Stimulated activated CD8-positive, alpha-beta memory T cell treated with anti-CD3 and anti-CD28 coated beads, Interleukin-7, amount 100 ng/mL, for 4 hours (primary cell): ENCODE measurements around the gene GFRA3.
"Not testable (repeated sequence)": the region's sequence is repeated elsewhere in the genome, so short reads cannot be mapped to it uniquely, and the experiment has no call there.

Source experiments
- DNase-seq, 2 donors: peaks; one replicate each; pipeline ENCODE4 v3.0.0-alpha.2; 2020; ENCODE audit warnings: low read depth in 2 of 2

Gene GFRA3, protein sequence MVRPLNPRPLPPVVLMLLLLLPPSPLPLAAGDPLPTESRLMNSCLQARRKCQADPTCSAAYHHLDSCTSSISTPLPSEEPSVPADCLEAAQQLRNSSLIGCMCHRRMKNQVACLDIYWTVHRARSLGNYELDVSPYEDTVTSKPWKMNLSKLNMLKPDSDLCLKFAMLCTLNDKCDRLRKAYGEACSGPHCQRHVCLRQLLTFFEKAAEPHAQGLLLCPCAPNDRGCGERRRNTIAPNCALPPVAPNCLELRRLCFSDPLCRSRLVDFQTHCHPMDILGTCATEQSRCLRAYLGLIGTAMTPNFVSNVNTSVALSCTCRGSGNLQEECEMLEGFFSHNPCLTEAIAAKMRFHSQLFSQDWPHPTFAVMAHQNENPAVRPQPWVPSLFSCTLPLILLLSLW

DNA sequence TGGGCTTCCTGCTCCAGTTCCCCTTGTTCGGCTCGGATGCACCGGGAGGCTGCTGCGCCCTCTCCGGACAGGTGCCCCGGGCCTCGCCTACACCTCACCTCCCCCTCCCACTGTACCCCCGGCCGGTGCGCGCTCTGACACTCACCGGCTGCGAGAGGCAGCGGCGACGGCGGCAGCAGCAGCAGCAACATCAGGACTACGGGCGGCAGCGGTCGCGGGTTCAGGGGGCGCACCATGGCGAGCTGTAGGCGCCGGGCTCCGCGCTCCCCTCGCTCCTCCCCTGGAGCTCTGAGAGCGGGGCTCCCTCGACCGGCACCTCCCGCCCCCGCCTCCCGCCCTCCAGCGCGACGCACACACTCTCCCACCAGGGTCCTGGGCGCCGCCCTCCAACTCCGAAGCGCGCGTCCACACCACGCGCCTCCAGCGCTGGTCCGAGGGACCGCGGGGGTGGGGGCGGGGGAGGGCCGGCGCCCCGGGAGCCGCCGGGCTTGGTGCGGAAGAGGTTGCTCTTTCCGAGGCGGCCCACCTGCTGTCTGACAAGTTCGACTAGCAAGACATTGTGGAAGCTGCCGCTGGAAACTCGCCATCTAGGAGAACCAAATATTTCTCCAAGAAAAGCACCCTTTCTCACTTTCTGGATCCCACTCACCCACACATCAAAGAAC, at the start of gene GFRA3:
Gene GFRA3, minus strand, starts transcription at position 433 of the 665 bp plus-strand sequence. Its CDS starts 197 bp downstream, at position 236.
- DNase-seq = peak in 1 of 2 donors; percentile 8

DNA sequence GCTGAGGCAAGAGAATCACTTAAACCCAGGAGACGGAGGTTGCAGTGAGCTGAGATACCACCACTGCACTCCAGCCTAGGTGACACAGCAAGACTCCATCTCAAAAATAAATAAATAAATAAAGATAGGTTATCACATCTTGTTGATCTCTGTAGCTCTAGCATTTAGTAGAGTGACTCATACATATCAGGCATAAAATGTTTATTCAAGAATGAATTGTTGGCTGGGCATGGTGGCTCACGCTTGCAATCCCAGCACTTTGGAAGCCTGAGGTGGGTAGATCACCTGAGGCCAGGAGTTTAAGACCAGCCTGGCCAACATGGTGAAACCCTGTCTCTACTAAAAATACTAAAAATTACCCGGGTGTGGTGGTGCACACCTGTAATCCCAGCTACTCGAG, 43.8 kb upstream of the GFRA3 start:
- DNase-seq = not testable (repeated sequence)

DNA sequence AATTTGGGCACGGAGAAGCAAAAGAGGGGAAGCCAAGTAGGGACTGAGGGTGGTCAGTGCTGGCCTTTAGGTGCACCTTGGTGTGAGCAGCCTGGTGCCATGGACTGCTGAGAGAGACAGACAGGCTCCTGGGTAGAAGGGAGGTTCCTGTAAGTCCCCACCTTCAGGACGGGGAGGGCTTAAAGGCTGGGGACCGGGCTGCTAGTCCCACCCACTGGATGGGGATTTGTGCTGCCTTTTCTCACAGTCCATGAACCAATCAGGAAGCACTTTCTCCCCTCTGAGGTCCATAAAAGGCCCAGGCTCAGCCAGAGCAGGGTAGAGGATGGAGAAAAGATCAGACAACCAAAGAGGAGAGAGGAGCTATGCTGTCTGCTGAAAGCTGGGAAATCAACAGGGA, 41.9 kb upstream of the GFRA3 start:
- no peak for DNase-seq

DNA sequence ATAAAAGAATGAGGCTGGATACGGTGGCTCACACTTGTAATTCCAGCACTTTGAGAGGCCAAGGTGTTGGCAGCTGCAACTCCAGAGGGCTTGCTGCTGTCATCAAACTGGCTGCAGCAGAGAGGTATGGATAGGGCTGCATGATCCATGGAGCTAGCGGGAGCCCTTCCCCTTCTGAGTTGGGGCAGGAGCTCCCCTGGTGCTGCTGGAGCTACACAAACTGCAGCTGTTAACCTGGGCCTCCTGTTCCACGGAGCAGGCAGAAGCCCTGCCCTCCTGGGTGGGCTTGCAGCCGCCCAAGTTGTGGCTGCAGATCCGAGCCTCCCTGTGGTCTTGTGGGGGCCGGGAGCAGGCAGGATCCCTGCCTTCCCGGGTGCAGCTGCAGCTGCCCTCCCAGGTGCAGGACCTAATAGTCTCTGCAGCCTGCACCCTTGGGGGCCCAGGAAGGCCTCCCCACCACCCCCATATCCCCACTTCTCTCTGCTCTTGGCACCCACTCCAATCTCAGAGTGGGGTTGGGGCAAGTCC, 41.4 kb upstream of the GFRA3 start:
- DNase-seq = no peak

DNA sequence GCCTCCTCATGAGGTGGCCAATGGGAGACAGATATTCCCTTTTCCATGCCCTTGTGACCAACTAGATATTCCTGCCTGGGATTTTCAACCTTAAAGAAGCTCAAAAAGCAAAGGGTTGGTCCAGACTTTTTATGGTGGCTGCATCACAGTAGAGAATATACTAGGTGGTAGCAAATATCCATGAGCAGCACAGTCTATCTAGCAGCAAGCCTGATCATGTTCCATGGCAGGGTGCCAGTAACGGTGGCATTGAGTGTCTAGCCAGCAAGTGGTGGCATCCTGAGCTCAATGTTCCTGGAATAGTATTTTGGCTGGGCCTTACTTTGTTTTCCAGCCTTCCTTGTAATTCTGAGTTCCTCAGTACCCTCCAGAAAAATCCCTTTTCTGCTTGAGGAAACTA, 31.4 kb upstream of the GFRA3 start:
- no peak for DNase-seq

DNA sequence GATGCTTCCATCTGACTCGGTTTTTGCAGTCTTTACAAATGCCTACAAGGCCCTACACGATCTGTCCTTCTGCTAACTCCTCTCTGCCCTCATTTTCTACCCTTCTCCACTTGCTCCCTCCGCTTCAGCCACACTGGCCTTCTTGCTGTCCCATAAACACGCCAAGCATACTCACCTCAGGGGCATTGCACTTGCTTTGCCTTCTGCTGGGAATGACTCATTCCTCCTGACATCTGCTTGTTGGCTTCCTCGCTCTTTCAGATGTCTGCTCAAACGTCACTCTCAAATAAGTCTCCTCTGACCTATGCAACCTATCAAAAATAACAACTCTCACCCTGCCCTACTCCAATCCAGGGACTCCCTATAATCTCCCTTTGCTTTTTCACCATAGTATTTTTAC, 29.0 kb upstream of the GFRA3 start:
- no peak for DNase-seq

DNA sequence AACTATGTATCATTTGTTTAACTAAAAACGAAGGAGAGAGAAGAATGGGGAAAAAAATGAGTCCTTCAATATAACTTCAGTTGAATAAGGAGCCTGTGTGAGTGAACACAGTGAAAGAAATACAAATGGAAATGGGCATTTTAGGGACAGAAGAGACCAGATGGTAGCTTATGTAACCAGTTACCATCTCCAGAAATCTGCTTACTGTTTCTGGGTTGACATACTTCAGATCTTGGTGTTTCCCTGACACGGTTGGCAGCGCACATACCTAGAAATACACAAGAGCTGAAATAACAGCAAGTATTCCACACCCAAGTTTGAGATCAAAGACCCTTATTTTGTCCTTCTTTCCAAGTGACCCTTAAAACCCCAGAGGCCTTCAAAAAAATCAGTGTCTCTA, 14.9 kb upstream of the GFRA3 start:
- DNase-seq = no peak

DNA sequence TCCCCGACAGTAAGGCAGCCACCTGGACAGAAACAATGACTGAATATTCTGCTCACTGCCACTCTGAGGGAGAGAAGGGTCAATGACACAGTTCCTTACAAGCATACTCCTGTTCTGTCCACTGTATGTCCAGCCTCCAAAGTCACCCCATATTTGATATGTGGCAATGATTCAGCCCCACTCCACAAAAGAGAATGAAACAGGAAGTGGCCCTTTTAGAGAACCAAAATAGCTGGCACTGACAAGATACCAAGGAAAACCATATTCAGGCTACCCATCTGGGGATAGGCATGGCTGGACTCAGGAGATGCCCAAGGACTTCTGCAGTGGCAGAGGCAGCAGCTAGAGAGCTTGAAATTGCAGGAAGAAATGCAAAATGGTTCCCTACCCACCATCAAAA, 12.8 kb upstream of the GFRA3 start:
- no peak for DNase-seq

DNA sequence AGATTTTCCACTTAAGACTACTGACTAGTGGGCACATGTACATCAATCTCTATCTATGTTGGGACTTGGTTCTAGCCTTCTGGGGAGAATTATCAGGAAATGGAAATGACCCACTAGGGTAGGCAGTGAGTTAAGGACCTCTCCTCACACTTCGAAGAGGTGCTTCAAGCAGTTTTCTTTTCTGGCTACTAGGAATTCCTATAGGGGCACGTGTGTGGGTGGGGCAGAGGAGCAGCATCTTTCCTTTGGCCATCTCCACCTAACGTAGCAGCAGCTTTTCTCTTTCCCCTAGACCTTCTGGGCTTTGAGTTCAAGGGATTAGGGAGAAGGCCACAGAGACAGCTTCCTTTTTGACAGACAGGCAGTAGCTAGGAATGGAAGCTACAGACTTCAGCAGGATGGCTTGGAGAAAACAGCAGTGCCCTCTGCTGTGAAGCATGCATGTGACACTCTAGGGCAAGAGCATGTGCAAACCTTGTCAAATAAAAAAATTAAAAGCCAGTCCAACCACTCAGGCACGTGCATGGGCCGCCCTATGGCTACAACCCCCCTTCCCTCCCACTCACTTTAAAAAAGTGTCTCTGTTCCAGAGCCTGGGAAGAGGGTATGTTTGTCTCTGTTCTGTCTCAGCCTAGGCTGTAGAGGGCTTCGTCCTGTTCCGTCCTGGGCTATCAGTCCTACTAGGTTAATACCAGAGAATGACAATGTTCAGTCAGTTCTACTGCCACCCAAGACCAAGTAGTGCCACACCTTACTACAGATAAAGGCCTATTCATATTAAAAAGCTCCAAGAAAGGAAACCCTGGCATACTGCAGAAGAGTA, 8.7 kb upstream of the GFRA3 start:
- DNase-seq = no peak

DNA sequence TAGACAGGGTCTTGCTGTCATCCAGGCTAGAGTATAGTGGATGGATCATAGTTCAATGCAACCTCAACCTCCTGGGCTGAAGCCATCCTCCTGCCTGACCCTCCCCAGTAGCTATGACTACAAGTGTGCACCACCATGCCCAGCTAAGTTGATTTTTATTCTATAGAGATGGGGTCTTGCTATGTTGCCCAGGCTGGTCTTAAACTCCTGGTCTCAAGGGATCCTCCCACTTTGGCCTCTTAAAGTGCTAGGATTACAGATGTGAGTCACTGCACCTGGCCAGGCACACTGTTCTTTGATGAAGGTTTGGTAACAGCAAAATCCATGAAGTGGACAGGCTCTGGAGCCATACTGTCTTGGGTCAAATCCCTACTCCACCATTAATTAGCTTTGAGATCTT, 6.5 kb upstream of the GFRA3 start:
- DNase-seq = no peak

DNA sequence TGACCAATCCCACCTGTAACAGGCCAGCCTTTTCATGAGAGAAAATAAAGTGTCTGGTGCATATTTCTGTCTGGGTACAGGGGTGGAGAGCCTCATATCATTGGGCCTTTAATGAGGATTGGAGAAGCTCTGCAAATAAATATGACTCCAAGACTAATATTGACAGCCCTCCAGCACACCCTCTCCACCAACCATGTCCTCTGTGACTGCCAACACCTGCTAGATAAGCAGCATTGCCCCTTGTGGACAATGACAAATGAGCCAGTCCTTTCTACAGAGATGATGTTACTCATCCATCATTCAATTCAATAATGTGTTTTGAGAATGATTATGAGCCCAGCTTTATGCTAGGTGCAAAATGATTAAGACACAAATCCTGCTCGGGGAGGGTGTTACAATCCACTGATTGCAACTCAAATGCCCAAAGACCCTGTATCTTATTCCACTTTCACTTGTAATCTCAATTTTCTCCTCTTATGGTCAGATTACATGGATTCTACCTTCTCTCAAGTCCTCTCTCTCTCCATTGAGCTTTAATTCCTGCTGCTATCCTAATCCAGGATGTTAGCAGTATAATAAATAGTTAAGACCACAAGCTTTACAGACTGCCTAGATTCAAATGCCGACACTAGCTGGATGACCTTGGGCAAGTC, 2.1 kb upstream of the GFRA3 start:
- no peak for DNase-seq

DNA sequence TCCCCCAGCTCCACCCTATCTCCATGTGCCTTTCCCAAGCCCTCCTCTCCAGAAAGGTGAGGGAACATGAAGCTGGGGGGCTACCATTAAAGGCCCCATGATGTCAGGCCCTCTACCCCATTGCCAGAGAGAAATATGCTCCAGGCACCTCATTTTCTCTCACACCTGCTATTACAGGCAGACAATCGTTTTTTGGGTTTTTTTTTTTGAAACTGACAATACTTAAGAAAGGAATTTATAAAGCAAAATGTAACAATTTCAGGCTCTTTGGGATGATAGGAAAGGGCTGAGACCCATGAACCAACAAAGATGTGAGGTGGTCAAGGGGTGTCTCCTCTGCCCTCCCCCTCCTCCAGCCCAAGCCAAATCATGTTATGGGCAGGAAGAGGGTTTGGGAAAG, 1.5 kb upstream of the GFRA3 start:
- DNase-seq = no peak

DNA sequence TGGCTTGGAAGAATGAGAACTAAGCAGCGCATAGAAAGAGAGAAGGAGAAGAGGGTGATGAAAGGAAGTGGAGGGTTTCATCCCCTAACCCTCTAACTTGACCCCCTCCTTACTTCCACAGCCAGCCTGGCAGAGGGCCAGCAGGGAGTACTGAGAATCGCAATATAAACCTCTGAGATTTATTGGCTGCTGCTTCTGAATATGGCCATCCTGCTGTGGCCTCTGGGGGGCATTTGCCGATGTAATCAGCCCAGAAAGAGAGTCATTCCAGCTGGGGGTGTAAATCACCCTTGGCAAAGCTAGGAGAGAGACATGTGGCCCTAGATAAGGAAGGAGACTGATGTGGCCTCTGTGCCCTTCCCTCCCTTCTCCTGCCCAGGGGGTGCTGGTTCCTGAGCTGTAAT, 960 bp upstream of the GFRA3 start:
- no peak for DNase-seq

DNA sequence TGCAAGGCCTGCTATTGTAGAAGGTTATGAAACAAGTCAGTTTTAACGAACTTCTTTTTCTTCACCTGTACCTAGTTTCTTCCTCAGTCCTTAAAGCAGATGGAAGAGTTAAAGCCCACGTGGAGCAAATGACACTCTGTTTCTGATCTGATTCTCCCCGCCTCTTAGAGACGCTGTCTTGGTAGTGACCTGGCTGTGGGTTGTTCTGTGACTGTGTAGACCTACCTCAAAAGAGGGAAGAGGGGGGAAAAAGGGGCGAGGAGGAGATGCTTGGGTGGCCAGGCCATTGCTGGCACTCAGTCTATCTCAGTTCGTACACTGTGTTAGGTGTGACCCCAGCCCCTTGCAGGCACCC, 610 bp downstream of the GFRA3 start:
- DNase-seq = no peak

DNA sequence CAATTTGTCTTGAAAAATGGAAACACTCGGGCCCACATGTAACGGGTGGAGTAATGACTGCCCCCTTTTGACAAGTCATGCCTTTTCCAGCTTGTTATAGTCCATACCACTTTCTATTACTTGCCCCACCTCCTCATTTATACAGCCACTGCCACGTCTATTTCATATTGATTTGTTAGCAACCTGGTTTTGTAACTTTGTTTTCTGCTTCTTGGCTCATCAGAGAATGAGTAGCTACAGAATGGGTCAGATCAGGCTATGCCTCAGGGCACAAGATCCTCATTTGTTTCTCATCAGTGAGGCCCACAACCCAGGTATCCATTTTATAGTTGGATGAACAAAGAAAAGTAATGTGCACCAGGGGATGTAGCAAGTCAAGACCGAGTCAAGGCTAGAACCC, 1.7 kb downstream of the GFRA3 start:
- DNase-seq = no peak

DNA sequence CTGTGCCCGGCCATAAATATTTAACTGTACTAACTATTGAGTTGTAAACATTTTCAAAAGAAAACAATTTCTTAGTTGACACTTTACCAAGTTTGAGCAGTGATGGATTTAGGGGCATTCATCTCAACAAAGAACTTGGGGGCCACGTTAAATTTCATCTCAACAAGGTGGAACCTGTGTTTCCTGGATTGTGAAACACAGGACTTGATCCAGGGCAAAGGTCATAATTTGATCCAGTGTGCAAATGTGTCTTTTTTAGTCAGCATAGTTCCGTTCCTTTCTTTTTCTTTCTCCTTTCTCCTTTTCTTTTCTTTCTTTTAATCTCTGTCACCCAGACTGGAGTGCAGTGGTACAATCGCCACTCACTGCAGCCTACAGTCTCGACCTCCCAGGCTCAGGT, 3.1 kb downstream of the GFRA3 start:
- DNase-seq = no peak

DNA sequence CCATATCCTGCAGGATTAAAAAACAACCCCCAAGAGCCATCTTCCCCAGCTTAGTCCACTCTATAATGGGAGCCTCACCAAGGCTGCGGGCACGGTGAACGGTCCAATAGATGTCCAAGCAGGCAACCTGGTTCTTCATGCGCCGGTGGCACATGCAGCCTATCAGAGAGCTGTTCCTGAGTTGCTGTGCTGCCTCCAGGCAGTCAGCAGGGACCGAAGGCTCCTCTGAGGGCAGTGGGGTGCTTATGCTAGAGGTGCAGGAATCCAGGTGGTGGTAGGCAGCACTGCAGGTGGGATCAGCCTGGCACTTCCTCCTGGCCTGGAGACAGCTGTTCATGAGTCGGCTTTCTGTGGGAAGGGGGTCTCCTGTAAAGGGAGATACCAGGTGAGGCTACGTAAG, 10.2 kb downstream of the GFRA3 start:
- no peak for DNase-seq

DNA sequence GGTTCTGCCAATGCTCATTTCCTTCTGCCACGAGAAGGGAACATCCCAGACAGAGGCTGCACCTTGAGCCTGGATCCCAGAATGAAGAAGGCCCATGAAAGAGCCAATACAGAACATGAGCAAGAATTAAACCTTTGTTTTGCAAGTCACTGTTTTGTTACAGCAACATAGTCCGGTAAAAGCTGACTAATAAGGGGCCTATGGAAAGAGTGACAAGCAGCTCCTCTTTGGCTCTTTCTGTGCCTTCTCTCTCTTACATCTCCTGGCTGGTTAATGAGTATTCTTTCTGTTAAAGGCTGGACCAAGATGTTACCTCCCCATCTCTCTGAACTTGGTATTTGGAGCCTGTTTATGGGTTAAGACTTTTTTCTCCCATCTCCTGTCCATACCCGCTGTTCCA, 10.8 kb downstream of the GFRA3 start:
- no peak for DNase-seq

DNA sequence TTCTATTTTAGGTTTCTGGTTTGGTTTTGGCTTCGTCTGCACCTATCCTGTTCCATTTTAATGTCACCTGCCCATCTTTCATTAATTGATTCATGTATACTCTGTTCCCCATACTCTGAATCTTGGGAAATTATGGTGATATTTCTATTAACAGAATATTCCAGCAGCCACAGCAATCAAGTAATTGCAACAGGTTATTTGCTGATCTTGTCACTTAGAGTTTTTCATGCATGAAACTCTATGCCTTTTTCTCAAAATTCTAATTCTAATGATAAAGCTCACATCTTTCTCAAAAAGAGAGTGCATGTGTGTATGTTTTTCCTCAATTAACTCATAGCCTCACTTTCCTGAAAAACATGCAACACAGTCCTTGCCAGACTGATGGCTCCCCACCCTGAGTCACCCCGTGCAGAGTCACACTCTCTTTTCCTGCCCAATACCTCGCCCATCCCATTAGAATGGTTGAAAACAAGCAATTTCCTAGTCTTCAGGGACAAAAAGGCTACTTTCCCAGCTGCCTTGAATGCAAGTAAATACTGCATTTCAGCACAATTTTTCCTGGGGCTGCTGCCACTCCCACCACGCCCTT, 15.6 kb downstream of the GFRA3 start:
- DNase-seq = no peak

DNA sequence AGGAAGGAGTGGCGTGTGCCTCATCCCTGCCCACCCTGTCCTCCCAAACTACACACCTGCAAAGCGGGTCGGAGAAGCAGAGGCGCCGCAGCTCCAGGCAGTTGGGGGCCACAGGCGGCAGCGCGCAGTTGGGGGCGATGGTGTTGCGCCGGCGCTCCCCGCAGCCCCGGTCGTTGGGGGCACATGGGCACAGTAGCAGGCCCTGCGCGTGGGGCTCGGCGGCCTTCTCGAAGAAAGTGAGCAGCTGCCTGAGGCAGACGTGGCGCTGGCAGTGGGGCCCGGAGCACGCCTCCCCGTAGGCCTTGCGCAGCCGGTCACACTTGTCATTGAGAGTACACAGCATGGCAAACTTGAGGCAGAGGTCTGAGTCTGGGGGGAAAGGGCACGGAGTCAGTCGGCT, 16.8 kb downstream of the GFRA3 start:
- no peak for DNase-seq

DNA sequence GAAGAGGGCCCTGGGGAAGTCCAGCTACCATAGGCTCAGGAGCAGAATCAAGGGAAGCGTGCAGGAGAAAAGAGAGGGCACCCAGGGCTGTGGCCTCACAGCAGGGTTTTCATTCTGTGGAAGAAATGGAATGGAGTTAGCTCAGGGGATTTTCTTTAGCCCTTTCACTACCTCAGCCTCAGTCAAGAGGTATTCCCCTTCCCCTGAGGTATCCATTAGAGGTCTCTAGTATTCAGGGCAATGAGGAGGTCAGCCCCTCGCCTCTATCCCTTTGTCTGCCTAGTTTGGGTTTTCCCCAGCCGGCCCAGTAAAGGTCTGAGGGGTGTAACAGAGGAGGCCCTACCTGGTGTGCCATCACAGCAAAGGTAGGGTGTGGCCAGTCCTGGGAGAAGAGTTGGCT, 21.5 kb downstream of the GFRA3 start:
- no peak for DNase-seq

DNA sequence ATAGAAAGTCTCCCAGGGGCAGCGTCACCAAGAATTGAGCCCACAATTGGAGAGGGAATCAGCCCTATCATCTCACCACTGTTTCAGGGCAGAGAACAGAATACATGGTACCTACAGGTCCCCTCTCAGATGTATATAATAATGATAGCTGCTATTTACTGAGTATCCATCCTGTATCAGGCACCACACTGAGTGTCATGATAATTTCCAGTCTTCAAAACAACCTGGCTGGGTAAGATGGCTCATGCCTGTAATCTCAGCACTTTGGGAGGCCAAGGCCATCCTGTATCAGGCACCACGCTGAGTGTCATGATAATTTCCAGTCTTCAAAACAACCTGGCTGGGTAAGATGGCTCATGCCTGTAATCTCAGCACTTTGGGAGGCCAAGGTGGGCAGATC, 26.6 kb downstream of the GFRA3 start:
- not testable (repeated sequence) for DNase-seq
